GM18498 (cell line): ENCODE data around the gene LDAH.
"Not testable (repeated sequence)": the region's sequence is repeated elsewhere in the genome, so short reads cannot be mapped to it uniquely, and the experiment has no call there.

Source experiments
- ATAC-seq: cut with Tn5 transposase; IDR thresholded peaks from one replicate; pipeline ENCODE4 v1.9.1; 2021; ENCODE audit warnings: mild to moderate bottlenecking, moderate library complexity; ENCODE audit not compliant: unreplicated experiment

Gene LDAH

DNA sequence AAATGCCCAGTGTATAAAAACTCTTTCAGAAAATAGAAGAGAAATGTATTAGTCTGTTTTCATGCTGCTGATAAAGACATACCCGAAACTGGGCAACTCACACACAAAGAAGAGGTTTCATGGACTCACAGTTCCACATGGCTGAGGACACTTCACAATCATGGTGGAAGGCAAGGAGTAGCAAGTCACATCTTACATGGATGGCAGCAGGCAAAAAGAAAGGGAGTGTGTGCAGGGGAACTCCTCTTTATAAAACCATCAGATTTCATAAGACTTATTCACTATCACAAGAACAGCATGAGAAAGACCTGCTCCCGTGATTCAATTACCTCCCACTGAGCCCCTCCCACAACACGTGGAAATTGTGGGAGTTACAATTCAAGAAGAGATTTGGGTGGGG is 29.0 kb downstream of the LDAH start:
- not testable (repeated sequence) for ATAC-seq

DNA sequence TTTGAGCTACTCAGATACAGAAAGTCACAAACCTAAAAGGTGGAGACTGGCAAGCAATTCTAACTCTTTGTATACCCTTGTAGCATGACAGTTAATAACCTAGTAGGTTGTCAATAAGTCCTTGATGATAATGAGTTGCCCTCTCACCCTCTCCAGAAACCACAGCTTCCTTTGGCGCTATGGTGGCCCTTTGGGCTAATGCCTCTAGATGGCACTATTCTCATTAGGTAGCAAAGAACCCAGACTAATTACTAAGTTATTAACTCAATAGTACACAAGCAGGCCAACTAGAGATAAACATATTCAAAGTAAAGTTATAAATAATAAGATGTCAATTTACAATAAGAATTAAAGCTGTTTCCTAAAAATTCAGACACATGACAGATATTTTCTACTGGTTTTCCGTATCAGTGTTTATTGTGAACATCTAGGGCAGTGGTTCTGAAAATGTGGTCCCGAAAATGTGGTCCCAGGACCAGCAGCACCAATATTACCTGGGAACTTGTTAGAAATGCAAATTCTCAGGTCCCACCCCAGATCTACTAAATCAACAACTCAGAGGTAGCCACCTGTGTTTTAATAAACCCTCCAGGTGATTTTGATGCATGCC is 41.1 kb downstream of the LDAH start:
- peak; percentile 76 for ATAC-seq

DNA sequence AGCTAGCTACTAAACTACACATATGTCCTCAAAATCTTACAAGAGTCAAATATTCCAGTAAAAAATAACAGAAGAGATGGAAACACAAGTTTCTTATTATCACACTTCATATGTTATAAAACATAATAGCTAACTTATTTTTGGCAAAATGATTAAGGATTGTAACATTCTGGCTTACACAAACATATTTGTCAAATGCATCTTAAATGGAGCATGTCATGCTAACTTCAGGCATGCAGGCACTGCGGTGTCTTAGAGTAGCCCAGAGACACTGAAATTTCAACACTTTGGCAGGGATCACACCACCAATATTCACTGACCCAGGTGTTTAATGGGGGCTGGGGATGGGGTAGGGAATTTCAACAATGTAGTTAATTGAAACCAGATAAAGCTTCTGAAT is 51.6 kb downstream of the LDAH start:
- ATAC-seq = no peak

DNA sequence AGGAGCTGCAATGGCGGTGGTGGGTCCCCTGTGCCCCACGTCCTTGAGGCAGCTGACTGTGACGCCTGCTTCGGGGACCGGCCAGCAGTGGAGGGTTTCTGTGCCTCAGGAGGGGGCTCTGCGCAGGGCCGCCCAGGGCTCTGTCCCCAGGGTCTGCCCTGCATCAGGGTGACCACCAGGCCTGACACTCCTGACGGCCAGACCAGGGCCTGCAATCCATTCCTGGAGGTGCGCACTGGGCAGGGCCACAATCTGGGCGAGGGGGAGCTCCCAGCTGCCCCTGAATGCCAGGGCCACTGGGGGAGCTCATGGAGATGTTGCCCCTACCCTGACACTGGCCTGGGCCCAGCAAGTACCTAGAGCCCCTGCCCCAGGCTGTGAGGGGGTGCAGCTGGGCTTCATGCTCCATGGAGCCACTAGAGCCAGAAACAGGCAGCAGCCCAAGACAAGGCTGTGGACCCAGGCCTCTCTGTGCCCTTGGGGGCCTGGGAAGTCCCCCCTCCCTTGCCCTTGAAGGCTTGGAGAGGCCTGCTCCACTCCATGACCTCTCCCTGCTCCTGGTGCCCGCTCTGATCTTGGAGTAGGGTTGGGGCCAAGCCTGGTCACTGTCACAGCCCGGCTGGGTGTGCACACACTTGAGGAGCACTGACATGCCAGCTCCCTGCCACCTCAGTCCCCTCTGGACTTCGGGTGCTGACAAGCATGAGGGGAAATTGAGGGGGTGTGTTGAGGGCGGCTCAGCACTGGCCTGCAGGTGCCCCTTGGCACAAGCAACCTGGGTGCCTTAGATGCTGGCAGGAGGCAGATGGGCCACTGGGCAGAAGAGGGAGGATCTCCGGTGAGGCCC is 55.9 kb downstream of the LDAH start:
- no peak for ATAC-seq

DNA sequence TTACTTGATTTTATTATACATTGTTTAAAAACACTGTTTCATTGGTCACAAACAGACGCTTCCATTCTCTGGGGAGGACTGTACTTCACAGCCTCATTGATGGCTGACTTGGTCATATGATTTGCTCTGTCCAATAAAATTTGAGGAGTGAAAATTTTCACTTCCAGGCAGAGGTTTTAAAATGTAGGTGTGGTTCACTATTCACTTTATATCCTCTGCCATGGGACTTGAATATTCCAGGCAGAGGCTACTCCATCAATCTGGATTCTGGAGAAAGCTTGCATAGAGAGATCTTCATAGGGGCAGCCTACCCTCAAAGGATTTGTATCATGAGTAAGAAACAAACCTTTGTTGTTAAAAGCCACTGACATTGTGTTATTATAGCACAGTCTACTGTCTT is 56.7 kb downstream of the LDAH start:
- ATAC-seq = no peak

DNA sequence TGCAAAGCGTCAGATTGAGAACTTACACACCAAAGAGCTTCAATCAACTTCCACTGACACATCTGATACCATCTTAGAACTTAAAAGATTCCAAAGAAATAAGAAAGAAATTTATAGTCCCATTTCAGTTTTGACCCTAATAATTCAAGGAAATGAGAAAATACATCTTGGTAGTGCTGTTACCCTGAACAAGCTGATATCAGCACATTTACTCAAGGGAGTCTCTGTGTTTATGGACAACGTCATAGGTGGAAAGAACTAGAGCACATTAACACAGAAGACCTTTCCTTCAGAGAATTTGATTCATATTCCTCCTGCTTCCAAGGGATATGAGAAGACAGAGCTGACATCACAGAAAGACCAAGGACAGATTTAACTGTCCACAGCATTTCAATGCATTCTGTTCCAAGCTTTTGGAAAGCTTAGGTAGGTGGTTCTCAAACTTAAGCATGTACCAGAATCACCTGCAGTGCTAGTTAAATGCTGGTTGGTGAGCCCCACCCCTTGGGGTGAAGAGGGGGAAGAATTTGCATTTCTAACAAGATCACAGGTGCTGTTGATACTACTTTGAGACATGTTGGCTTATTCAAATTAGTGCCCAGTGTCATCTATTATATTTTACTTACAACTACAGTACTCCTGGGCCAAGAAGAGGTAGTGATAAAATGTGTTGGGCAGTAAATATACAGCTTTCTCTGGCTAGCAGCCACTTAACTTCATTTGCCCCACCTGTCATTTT is 59.8 kb downstream of the LDAH start:
- ATAC-seq = peak; percentile 41

DNA sequence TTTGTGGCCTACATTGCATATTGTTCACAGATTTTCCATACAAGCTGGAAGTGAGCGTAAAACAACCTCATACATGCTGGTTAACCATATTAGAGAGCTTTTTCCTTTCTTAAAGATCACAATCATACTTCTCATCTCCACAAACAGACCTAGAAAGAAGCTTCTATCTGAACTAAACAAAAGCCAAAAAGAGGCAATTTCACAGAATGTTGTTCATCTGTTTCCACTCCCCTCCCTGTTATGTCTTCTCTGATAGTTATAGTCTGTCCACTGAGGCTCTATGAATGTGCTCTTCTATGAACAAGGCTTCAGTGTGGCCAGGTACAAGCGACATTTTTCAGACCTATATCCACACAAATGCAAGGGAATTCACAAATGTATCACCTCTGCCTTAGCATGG is 63.4 kb downstream of the LDAH start:
- ATAC-seq = no peak

DNA sequence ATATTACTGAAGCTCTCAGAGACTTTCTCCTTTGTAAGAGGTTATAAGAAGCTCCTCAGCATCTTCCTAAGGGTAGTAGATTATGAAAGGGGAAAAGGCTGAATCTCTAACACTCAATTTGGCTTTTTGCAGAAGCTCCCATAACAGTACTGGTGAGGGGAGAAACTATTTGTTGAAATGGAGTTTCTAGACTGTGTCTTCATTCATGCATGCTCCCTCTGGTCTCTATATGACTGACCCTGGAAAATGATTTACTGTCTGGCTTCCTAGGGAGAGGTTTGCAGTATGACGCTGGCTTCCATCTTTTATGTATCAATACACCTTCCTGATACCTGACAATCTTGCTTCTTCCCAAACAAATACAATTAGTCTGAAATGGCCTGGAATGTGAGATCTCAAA is 63.9 kb downstream of the LDAH start:
- peak; percentile 63 for ATAC-seq

DNA sequence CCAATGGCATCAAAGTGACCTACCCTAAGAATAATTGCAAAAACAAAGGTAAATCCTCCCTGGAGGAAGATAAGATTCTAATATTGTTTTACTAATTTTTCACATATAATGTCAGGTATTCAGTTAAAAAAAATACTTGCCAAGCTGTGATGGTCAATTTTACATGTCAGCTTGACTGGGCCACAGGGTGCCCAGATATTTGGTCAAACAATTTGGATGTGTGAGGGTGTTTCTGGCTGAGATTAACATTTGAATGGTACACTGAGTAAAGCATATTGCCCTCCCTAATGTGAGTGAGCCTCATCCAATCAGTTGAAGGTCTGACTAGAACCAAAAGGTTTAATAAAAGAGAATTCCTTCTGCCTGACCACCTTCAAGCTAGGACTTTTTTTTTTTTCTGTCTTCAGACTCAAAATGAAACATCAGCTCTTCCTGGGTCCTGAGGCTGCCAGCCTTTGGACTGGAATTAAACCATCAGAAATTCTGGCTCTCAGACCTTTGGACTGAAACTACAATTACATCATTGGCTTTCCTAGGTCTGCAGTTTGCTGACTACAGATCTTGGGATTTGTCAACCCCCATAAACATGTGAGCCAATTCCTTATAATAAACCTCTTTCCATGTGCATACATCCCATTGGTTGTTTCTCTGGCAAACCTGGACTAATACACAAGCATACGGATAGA is 65.4 kb downstream of the LDAH start:
- no peak for ATAC-seq

DNA sequence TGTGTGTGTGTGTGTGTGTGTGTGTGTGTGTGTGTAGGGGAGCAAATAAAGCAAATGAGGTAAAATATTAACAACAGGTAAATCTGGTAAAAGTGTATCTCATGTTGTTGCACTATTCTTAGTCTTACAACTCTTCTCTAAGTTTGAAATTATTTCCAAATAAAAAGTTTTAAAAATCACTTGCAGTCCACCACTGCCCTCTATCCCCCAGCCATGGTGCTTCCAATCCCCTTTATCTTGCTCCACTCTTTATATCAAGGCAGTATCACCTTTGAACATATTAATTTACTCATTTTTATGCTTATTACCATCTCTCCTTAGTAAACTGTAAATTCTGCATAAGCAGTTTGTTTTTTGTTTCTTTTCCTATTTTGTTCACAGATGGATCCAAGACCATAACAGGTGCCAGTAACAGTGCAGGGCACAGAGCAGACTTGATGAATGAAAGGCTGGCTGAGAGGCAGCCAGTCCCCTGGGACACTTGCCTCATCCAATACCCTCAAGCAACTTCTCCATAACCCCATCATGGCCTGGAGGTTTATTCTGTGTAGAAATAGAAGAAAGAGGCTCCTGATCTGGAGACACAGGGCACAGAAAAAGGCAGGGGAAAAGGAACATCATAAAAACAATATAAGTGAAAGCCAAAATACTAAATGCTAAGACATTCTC is 67.6 kb downstream of the LDAH start:
- ATAC-seq = no peak

DNA sequence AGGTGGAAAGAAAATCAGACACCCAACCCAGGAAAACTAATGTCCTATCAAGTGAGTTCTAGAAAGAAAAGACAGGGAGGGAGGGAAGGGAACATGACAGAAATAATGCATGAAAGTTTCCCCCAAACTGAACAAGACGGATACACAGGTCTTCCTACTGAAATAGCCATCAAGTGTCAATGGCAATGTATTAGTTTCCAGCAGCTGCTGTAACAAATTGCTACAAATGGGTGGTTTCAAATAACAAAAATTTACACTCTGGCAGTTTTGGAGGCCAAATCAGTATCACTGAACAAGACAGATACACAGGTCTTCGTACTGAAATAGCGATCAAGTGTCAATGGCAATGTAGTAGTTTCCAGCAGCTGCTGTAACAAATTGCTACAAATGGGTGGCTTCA is 70.6 kb downstream of the LDAH start:
- ATAC-seq = no peak

DNA sequence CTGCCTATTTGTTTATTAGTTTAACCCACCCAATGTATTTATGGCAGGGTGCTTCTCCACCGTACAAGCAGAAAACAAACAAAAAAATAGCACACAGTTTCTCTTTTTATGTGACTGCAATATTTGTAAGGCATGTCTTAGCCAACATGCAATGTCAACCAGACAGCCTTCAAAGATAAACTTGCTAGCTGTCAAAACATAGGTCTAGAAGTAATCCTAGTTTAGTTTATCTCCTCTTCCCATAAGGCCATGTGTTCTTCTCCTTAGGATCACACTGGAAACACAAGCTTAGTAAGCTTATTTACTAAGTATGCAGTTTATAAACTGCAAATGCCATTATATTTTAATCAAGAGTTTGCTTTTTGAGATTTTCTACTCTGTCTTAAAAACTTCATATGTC is 75.6 kb downstream of the LDAH start:
- ATAC-seq = no peak

DNA sequence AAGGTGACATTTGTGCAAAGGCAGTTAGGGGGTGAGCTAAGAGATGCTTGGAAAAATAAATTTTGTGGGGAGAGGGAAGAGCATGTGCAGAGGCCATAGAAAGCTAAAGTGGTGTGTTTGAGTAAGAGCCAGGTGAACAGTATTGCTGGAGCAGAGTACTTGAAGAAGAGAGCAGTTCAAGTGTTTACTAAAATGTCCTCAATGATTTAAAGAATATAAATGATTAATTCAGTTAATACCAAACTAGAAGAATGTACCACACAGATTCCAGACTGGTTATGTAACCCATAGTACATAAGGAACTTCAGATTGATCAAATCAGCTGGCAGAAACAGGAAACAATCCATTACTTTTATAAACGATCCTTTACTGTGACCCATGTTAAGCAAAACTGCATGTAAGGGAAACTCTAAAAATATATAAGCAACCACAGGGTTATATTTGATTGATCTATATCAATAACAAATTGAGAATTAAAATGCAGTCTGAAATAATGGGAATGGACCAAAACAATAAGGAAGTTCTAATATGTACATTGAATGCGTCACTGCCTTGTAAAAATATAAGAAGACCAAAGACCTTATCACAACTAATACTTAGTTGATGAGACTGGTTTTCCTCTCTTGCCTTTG is 76.9 kb downstream of the LDAH start:
- no peak for ATAC-seq

DNA sequence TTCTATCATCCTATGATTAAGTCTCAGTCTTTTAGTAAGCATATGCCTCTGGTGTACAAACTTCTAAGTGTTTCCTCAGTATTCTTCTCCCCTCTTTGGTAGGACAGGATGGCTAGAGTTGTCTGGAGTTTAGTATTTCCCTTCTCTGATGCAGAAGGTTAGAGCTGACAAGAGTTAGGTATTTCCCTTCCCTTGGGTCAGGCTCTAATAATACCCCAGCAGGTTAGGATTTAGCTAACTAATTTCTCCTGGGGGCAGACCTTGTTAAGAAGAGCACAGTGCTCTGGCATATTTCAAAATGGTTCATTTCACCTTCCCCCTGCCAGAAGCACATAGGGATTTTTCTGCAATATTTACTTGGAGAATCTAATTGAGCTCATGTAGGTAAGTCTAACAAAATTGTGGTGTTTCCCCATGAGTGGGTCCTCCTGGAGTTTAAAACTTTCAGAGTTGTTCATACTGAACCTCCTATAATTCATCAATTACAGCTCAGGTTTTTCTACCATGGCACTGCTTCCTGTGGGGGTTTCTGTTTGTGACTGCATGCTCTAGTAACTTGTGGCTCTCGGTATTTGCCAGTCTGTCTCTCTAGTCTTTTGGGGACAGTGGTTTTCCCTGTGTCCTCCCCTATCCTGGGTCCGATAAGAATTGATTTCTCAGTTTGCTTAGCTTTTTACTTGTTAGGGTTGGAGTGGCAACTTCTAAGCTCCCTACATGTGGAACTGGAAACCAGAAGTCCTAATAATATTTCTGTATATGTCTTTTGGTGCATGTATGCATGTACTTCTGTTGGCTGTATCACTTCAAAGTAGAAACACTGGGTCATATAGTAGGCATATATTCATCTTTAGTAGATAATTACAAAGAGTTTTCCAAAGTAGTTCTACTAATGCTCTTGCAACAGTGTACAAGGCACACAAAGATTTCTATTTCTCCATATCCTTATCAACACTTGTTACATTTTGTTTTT is 78.2 kb downstream of the LDAH start:
- peak; percentile 97 for ATAC-seq

DNA sequence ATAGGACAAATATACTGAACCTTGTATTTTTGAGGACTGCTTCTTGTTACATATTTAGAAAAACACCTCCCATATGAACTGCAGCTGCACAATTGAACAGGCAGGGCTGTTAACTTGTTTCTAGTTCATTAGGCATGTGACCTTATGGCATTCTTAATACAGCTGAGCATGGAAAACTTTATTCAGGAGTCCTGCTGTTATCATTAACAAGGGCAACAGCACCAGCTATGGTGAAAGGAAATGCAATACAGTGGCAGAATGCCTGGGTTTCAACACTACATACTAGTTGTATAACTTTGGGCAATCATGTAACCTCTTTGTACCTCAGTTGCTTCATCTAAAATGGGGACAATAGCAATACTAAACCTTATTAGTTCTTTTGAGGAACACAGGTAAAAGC is 84.1 kb downstream of the LDAH start:
- ATAC-seq = no peak

DNA sequence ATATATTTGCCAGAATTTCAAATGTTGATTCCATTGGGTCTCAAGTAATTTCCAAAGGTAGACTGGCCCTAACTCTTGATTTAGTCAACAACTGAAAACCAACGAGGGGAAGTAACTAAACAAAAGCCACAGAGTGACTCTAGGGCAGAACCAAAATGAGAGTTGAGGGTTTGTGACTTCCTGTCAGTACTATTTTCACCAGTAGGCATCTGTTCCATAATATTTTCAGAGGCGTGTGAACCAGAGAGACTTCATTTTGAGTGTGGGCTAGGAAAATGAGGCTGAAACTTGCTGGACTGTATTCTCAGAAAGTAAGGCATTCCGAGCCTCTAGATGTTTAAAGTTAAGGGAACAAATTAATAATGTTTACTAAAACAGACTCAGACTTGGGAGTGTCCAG is 85.4 kb downstream of the LDAH start:
- peak; percentile 98 for ATAC-seq

DNA sequence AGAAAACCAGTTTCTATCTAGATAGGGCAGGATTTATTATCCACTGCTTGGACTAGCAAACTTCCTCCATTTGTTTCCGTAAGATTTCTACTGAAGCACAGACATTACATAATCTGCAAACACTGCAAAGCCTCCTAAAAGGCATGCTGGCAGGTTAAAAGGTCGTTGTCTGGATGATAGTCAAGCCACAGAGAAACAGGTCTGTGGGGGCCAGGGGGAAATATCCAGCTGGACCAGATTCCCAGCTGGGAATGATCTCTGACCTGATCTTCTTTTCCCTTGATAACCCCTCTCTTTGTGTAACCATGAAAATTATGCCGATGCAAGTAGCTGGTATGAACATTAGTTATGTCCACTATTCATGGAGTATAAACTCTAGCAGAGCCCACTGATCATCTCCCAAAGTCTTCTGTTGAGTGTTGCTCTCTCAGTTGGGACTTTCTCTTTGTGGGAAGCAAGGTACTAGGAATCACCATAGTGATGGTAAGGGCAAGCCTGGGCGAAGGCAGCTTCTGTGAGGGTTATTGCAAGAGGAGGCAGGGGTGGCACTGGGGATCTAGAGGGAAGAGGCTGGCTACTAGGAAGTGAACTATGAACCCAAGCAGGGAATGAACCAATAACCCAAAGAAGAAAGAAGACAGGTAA is 94.7 kb downstream of the LDAH start:
- ATAC-seq = no peak

DNA sequence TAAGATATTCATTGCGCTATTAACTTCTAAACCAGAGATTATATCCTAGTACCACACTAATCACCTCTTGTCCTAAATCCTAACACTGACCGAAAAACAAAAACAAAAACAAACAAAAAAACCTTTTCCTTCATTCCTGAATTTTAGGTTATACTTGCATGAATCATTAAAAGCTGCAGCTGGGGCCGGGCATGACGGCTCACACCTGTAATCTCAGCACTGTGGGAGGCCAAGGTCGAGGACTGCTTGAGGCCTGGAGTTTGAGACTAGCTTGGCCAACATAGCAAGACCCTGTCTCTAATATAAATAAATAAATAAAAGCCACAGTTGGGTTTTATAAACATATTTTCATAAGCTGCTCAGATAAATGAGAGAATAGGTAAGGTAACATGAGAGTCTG is 96.0 kb downstream of the LDAH start:
- no peak for ATAC-seq

DNA sequence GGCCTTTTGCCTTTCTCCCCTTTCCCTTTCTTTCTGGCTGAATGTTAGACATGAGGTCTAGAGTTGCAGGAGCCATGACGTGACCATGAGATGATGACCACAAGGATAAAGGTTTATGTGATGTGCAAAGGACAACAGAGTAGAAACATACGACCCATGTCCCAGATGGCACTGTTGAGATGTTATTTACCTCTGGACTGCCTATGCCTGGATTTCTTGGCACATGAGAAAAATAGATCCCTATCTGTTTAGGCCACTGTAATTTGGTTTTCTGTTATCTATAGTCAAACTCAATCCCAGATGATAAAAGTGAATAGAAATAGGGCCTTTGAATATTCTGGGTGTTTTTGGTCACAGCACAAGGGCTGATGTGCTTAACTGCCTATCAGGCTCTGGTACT is 97.1 kb downstream of the LDAH start:
- no peak for ATAC-seq
